Upper lobe of right lung (tissue), 1 donor: ENCODE measurements around the gene DHRS12. TPM values are rescaled to one million over a fixed set of nuclear protein-coding genes. Genes with fewer than 3 reads are reported as not detected.
A peak's percentile ranks its signal among the peaks of the same experiment; 100 is the strongest.

Experiments
- ATAC-seq: fragments of 200-7000 bp; cut with Tn5 transposase; one replicate; pipeline ENCODE4 v1.9.1; 2020; ENCODE audit warnings: mild to moderate bottlenecking, moderate library complexity
- DNase-seq: peaks from one replicate; pipeline ENCODE4 v3.0.0-alpha.2; 2020
- H3K27ac ChIP-seq: fragments of 200-600 bp; one replicate; pipeline ENCODE4 v1.8.0; 2022
- H3K27me3 ChIP-seq: fragments of 200-600 bp; one replicate; pipeline ENCODE4 v1.8.0; 2022; ENCODE audit warnings: mild to moderate bottlenecking
- H3K36me3 ChIP-seq: fragments of 200-600 bp; one replicate; pipeline ENCODE4 v1.8.0; 2022
- H3K4me1 ChIP-seq: fragments of 200-600 bp; one replicate; pipeline ENCODE4 v1.8.0; 2022
- H3K4me3 ChIP-seq: fragments of 200-600 bp; one replicate; pipeline ENCODE4 v1.8.0; 2022; ENCODE audit warnings: mild to moderate bottlenecking
- H3K9me3 ChIP-seq: fragments of 200-600 bp; one replicate; pipeline ENCODE4 v1.8.0; 2022
- intact Hi-C: fragments of 100-400 bp; cut with DNase I; formaldehyde crosslinking; loops from one replicate; pipeline ENCODE4 v1.11.0; 2022
- total RNA-seq: library from RNA; stranded (reverse); fragmentation: NEBNext Ultra II Directional; extraction: Animal tissue kit (Norgen Biotek cat#: 25700); gene quantifications from one replicate; pipeline ENCODE4 v1.2.1, GENCODE V29; 2021
- TF ChIP-seq, protein P1 (sequence below): fragments of 200-600 bp; IDR thresholded peaks from one replicate; pipeline ENCODE4 v1.8.0; 2022; ENCODE audit warnings: antibody characterized with exemption
- donor health status: DM: no; HTN: yes; CAD: no; lungs with severe emphysema.

DHRS12 gene
- total RNA-seq, 1 donor from 2014 or later = 14.9 TPM

DNA sequence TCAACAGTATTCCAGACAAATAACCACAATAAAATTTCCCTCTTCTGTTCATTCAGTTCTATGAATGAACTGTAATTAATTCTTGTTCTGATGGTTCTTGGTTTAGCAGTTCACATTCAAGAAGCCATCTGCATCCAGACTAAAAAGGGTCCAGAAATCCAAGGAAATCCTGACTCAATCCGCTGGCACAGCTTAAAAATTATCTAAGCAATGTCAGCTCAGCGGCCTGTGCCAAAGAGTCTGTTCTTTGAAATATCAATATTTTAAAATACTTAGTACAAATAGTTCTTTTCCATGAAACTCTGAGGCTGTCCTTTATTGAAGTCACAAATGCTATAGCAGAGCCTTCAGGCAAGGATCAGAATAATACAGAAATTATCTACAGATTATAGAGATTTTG, 57.2 kb downstream of the DHRS12 start:
- H3K27ac ChIP-seq = no peak overlapping the region
- DNase-seq (no peak), ATAC-seq (no peak)
- intact Hi-C loops = no loop called here
- peaks cover 10% of the 10 kb centered on the region for H3K36me3 ChIP-seq
- no peaks in the 10 kb centered on the region for H3K27me3 ChIP-seq
- TF ChIP-seq, protein P1, sequence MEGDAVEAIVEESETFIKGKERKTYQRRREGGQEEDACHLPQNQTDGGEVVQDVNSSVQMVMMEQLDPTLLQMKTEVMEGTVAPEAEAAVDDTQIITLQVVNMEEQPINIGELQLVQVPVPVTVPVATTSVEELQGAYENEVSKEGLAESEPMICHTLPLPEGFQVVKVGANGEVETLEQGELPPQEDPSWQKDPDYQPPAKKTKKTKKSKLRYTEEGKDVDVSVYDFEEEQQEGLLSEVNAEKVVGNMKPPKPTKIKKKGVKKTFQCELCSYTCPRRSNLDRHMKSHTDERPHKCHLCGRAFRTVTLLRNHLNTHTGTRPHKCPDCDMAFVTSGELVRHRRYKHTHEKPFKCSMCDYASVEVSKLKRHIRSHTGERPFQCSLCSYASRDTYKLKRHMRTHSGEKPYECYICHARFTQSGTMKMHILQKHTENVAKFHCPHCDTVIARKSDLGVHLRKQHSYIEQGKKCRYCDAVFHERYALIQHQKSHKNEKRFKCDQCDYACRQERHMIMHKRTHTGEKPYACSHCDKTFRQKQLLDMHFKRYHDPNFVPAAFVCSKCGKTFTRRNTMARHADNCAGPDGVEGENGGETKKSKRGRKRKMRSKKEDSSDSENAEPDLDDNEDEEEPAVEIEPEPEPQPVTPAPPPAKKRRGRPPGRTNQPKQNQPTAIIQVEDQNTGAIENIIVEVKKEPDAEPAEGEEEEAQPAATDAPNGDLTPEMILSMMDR = no peak
- H3K4me1 ChIP-seq = no peaks in the 10 kb centered on the region
- H3K9me3 ChIP-seq = no peaks in the 10 kb centered on the region
- no peak overlapping the region for H3K4me3 ChIP-seq

DNA sequence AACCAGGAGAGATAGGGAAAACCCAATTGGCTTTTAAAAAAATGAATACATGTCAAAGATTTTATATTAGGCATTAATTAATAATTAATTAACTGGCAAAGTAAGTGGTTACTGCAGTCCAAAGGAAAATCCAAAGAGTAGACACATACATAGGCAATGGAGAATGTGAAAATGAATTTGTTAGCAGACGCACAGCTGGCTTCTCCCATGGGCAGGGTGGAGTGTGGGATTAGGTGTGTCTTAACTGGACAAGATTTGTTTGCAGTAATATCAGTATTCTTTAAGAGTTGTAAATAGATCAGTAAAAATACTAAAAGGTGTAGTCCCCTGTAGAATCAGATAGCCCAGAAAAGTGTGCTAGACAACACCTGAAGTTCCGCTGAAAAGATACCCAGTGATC, 58.7 kb downstream of the DHRS12 start:
- Histone ChIP-seq H3K9me3 (no peaks in the 10 kb centered on the region), H3K27ac (no peak overlapping the region), H3K27me3 (no peaks in the 10 kb centered on the region), H3K36me3 (no peaks in the 10 kb centered on the region), H3K4me1 (no peaks in the 10 kb centered on the region), H3K4me3 (no peak overlapping the region)
- DNase-seq = no peak
- TF ChIP-seq, protein P1 = no peak
- ATAC-seq = no peak
- intact Hi-C loops = no loop called here

DNA sequence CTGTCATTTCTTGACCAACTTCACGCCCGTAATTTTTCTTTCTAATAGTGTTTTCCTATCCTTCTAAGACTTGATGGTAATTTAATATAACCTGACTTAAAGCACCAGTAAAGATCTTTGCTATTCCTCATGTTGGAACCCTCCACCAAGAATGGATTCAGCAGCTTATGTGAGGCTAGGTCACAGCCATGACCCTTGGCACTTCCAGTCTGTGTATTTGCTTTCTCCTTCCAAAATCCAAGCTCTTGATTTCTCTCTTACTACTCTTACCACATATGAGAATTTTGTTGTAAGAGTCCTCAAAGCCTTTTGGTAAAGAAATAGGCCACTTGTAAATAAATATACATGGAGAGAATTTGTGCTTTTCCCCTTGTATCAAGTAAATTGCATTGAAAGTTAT, 61.4 kb downstream of the DHRS12 start:
- intact Hi-C loops = no loop called here
- no peak overlapping the region for H3K27ac ChIP-seq
- ATAC-seq (no peak), DNase-seq (no peak)
- no peaks in the 10 kb centered on the region for H3K9me3 ChIP-seq
- no peak overlapping the region for H3K4me3 ChIP-seq
- TF ChIP-seq, protein P1 = no peak
- H3K4me1 ChIP-seq = no peaks in the 10 kb centered on the region
- no peaks in the 10 kb centered on the region for H3K27me3 ChIP-seq
- no peaks in the 10 kb centered on the region for H3K36me3 ChIP-seq

DNA sequence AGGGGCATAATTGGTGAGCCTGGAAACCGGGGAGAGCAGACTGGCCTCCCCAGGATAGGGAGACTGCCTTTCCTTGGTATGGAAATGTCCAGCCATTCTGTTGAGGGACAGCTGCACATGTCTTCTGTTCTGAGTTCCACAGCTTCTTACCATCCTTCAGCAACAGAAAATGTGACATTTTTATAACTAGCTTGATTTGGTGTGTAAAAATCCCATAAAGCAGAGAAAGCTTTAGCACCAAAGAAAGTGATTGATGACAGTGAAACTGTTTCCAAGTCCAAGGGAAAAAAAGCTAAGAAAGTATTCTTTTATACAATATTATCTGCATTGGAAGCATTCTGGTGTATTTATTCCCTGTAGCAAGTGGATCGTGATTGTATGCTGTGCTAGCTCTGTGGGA, 61.9 kb downstream of the DHRS12 start:
- DNase-seq = no peak
- H3K27ac ChIP-seq = no peak overlapping the region
- no peak overlapping the region for H3K4me3 ChIP-seq
- intact Hi-C loops = no loop called here
- H3K9me3 ChIP-seq = no peaks in the 10 kb centered on the region
- no peaks in the 10 kb centered on the region for H3K4me1 ChIP-seq
- H3K27me3 ChIP-seq = no peaks in the 10 kb centered on the region
- TF ChIP-seq, protein P1 = no peak
- no peak for ATAC-seq
- no peaks in the 10 kb centered on the region for H3K36me3 ChIP-seq

DNA sequence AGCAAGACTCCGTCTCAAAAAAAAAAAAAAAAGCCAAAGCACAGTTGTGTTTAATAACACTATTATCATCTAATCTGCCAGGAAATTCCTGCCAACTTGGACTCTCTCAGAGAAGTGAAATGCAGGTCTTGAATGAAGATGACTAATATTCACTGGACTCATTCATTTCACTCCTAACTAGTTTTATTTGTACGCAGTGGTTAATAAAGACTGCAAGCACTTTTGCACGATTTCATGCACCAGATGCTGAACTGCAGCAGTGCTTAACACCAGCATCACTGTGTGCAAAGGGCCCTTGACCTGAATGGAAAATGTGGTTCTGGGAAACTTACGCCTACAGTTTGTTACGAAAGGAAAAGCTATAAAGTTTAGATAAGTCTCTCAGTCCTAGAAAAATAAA, 63.3 kb downstream of the DHRS12 start:
- H3K36me3 ChIP-seq = no peaks in the 10 kb centered on the region
- DNase-seq (no peak), ATAC-seq (no peak)
- H3K4me3 ChIP-seq = no peak overlapping the region
- H3K4me1 ChIP-seq = no peaks in the 10 kb centered on the region
- TF ChIP-seq, protein P1 = no peak
- intact Hi-C loops = no loop called here
- H3K9me3 ChIP-seq = no peaks in the 10 kb centered on the region
- peak overlapping the region; percentile 44 for H3K27ac ChIP-seq
- no peaks in the 10 kb centered on the region for H3K27me3 ChIP-seq
